Gastrocnemius medialis (tissue), 4 donors: ENCODE data around the gene CUL2. TPM values are rescaled to one million over a fixed set of nuclear protein-coding genes. Genes with fewer than 3 reads are reported as not detected.
"Not testable (repeated sequence)": the region's sequence is repeated elsewhere in the genome, so short reads cannot be mapped to it uniquely, and the experiment has no call there.

Experiments
- ATAC-seq, 2 donors: fragments of 150-250 bp; one replicate each; pipeline ENCODE4 v1.9.1; 2016
- DNase-seq, 2 donors: peaks; one replicate each; pipeline ENCODE4 v3.0.0-alpha.2; 2019
- H3K27ac ChIP-seq, 4 donors: fragments of 200-600 bp; sonication (generic); 1 replicate in 1 of 4; 2 replicates in 3 of 4; pipeline ENCODE4 v1.5.1; 2016 to 2018; ENCODE audit warnings: mild to moderate bottlenecking in 2 of 4, moderate library complexity in 1 of 4
- H3K27me3 ChIP-seq, 3 donors: fragments of 200-600 bp; sonication (generic) in 2 of 3; 1 replicate in 1 of 3; 2 replicates in 2 of 3; pipeline versions ENCODE4 v1.5.1 to v1.6.0; 2016 to 2019; ENCODE audit warnings: mild to moderate bottlenecking in 1 of 3, moderate library complexity in 1 of 3
- H3K36me3 ChIP-seq, 2 donors: fragments of 200-600 bp; sonication (generic) in 1 of 2; one replicate each; pipeline ENCODE4 v1.5.1; 2017 to 2018
- H3K4me1 ChIP-seq, 2 donors: fragments of 200-600 bp; sonication (generic) in 1 of 2; one replicate each; pipeline ENCODE4 v1.5.1; 2016 to 2017; ENCODE audit warnings: mild to moderate bottlenecking in 2 of 2
- H3K4me3 ChIP-seq, 4 donors: fragments of 200-600 bp; sonication (generic) in 3 of 4; 1 replicate in 1 of 4; 2 replicates in 3 of 4; pipeline ENCODE4 v1.5.1; 2016 to 2019; ENCODE audit warnings: mild to moderate bottlenecking in 2 of 4
- H3K9me3 ChIP-seq, 3 donors: fragments of 200-600 bp; sonication (generic) in 2 of 3; 1 replicate in 1 of 3; 2 replicates in 2 of 3; pipeline ENCODE4 v1.5.1; 2016 to 2019
- POLR2A ChIP-seq, 2 donors: fragments of 450-650 bp; IDR thresholded peaks; one replicate each; pipeline ENCODE4 v1.6.1; 2017; ENCODE audit warnings: antibody characterized with exemption in 2 of 2, mild to moderate bottlenecking in 2 of 2, moderate library complexity in 2 of 2
- in situ Hi-C, 4 donors: fragments of 200-750 bp; cut with MboI; loops; one replicate each; pipeline versions ENCODE4 v1.15.0 to v1.8.0; 2017; ENCODE audit warnings: low sequenced_read_pairs in 4 of 4
- intact Hi-C: fragments of 100-400 bp; cut with DNase I; formaldehyde crosslinking; loops from one replicate; pipeline ENCODE4 v1.15.1; 2023; ENCODE audit warnings: low total_unique reads
- total RNA-seq, 4 donors: library from RNA; depleted of rRNA; stranded (reverse); fragments of >200 nt; gene quantifications; one replicate each; pipeline versions ENCODE4 v1.1.0 to v1.2.3, GENCODE V29; 2016
- TF ChIP-seq, protein P1 (sequence below), 5 experiments: fragments of 450-650 bp in 3 of 5; fragments of 200-600 bp in 2 of 5; sonication (generic) in 2 of 5; IDR thresholded peaks in 4 of 5; conservative IDR thresholded peaks in 1 of 5; 1 replicate in 4 of 5; 2 replicates in 1 of 5; pipeline ENCODE4 v1.5.1; 2016 to 2019; ENCODE audit warnings: antibody characterized with exemption in 5 of 5, mild to moderate bottlenecking in 3 of 5, moderate library complexity in 3 of 5

Gene CUL2
- total RNA-seq, 4 donors from 2014 or later: 27.2 to 41.4 (median 34.2) TPM

DNA sequence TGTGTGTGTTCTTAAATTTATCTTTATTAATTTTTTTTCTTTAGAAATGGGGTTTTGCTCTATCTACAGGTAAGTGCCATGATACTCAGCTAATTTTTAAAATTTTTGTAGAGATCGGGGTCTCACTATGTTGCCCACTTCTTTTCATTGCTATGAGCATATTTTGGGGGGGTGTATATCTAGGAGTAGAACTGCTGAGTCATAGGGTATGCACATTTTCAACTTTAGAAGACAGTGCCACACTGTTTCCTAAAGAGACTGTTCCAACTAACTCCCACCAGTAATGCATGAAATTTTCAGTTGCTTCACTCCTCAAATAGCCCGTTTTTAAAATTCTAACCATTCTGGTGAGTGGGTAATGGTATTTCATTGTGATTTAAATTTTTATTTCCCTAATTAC lies 108.3 kb downstream of the CUL2 start:
- H3K4me3 ChIP-seq: no peak overlapping the region
- ATAC-seq: no peak
- no peak for DNase-seq
- H3K27ac ChIP-seq: no peak overlapping the region
- H3K36me3 ChIP-seq: no peaks in the 10 kb centered on the region
- H3K27me3 ChIP-seq: no peaks in the 10 kb centered on the region
- in situ Hi-C loops: no loop called here
- TF ChIP-seq POLR2A (IDR thresholded peaks at IDR 0.05): no peak
- TF ChIP-seq, protein P1, sequence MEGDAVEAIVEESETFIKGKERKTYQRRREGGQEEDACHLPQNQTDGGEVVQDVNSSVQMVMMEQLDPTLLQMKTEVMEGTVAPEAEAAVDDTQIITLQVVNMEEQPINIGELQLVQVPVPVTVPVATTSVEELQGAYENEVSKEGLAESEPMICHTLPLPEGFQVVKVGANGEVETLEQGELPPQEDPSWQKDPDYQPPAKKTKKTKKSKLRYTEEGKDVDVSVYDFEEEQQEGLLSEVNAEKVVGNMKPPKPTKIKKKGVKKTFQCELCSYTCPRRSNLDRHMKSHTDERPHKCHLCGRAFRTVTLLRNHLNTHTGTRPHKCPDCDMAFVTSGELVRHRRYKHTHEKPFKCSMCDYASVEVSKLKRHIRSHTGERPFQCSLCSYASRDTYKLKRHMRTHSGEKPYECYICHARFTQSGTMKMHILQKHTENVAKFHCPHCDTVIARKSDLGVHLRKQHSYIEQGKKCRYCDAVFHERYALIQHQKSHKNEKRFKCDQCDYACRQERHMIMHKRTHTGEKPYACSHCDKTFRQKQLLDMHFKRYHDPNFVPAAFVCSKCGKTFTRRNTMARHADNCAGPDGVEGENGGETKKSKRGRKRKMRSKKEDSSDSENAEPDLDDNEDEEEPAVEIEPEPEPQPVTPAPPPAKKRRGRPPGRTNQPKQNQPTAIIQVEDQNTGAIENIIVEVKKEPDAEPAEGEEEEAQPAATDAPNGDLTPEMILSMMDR (IDR thresholded peaks at IDR 0.05 in 4 of 5, conservative IDR thresholded peaks at IDR 0.05 in 1 of 5): no peak
- H3K9me3 ChIP-seq: peaks cover 0 to 9% (median 4%) of the 10 kb centered on the region in 3 donors
- intact Hi-C loops: no loop called here
- no peaks in the 10 kb centered on the region for H3K4me1 ChIP-seq

GRCh38 chr10:34979938-34980337 lies 110.2 kb downstream of the CUL2 start:
- intact Hi-C loops: no loop called here
- Histone ChIP-seq H3K27ac (no peak overlapping the region), H3K9me3 (peaks cover 0 to 4% (median 3%) of the 10 kb centered on the region in 3 donors), H3K4me1 (no peaks in the 10 kb centered on the region), H3K36me3 (no peaks in the 10 kb centered on the region), H3K27me3 (no peaks in the 10 kb centered on the region), H3K4me3 (no peak overlapping the region)
- DNase-seq (no peak), ATAC-seq (no peak)
- no peak for TF ChIP-seq POLR2A (IDR thresholded peaks at IDR 0.05)
- TF ChIP-seq, protein P1 (IDR thresholded peaks at IDR 0.05 in 4 of 5, conservative IDR thresholded peaks at IDR 0.05 in 1 of 5): no peak
- in situ Hi-C loops: no loop called here

DNA sequence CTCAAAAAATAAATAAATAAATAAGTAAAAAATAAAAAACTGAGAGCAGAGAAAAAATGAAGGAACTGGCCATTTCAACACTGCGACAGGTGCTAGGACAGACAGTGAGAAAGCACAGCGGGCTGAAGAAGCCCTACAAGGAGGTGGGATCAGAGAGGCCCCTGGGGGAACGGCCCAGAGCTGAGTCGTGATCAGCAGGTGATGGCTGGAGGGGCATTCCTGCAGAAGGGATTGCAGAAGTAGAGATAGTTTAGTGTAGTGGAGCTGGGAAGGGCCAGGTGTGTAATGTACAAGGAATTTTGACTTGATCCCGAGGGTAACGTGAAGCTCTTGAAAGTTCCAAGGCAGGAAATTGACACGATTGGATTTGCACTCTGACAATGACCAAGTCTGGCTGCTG lies 112.1 kb downstream of the CUL2 start:
- Histone ChIP-seq H3K4me1 (no peaks in the 10 kb centered on the region), H3K27me3 (no peaks in the 10 kb centered on the region), H3K4me3 (no peak overlapping the region), H3K27ac (no peak overlapping the region), H3K36me3 (no peaks in the 10 kb centered on the region), H3K9me3 (no peaks in the 10 kb centered on the region)
- intact Hi-C loops: no loop called here
- no peak for DNase-seq
- ATAC-seq: no peak
- TF ChIP-seq POLR2A (IDR thresholded peaks at IDR 0.05): no peak
- TF ChIP-seq, protein P1 (IDR thresholded peaks at IDR 0.05 in 4 of 5, conservative IDR thresholded peaks at IDR 0.05 in 1 of 5): no peak
- in situ Hi-C loops: no loop called here

GRCh38 chr10:34976380-34976910 lies 113.7 kb downstream of the CUL2 start:
- in situ Hi-C loops, H3K4me3 ChIP-seq, intact Hi-C loops, H3K4me1 ChIP-seq, H3K36me3 ChIP-seq, ATAC-seq, H3K27ac ChIP-seq, H3K9me3 ChIP-seq, H3K27me3 ChIP-seq, DNase-seq: not testable (repeated sequence)

- DNase-seq, ATAC-seq, H3K4me3 ChIP-seq, intact Hi-C loops, H3K27me3 ChIP-seq, H3K4me1 ChIP-seq, H3K36me3 ChIP-seq, H3K27ac ChIP-seq, H3K9me3 ChIP-seq: not testable (repeated sequence)
- in situ Hi-C loops: loop anchor here in 1 of 4 donors (25.0 kb wide), 1 partner anchor 312 kb away; no protein-coding TSS in a partner anchor
Observed at GRCh38 chr10:34974364-34975065, 115.6 kb downstream of the CUL2 start.

GRCh38 chr10:34973757-34974156 lies 116.4 kb downstream of the CUL2 start:
- intact Hi-C loops, H3K9me3 ChIP-seq, H3K36me3 ChIP-seq, H3K4me1 ChIP-seq, DNase-seq, H3K27me3 ChIP-seq, ATAC-seq, H3K4me3 ChIP-seq, H3K27ac ChIP-seq: not testable (repeated sequence)
- in situ Hi-C loops: loop anchor here in 1 of 4 donors (25.0 kb wide), 1 partner anchor 311 kb away; no protein-coding TSS in a partner anchor

GRCh38 chr10:34973121-34973520 lies 117.0 kb downstream of the CUL2 start:
- H3K9me3 ChIP-seq, H3K27me3 ChIP-seq, H3K36me3 ChIP-seq, ATAC-seq, intact Hi-C loops, H3K4me1 ChIP-seq, DNase-seq, H3K4me3 ChIP-seq, H3K27ac ChIP-seq: not testable (repeated sequence)
- in situ Hi-C loops: loop anchor here in 1 of 4 donors (25.0 kb wide), 1 partner anchor 311 kb away; no protein-coding TSS in a partner anchor

DNA sequence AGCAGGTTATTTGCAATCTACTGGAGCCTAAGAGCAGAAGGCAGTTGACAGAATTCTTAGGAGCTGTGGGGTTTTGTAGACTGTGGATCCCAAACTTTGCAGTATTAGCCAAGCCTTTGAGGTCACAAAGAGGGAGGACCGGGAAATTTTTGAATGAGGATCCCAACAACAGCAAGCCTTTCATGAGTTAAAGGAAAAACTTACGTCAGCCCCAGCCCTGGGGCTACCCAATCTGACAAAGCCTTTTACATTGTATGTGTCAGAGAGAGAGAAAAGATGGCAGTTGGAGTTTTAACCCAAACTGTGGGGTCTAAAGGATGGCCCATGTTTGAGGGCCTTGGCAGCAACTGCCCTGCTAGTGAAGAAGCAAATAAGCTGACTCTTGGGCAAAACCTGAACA lies 117.5 kb downstream of the CUL2 start:
- in situ Hi-C loops: loop anchor here in 1 of 4 donors (25.0 kb wide), 1 partner anchor 310 kb away; no protein-coding TSS in a partner anchor
- H3K36me3 ChIP-seq, H3K4me3 ChIP-seq, ATAC-seq, H3K4me1 ChIP-seq, H3K27ac ChIP-seq, DNase-seq, H3K27me3 ChIP-seq, intact Hi-C loops, H3K9me3 ChIP-seq: not testable (repeated sequence)
